ENCODE data around the gene ARRB2. TPM values are rescaled to one million over a fixed set of nuclear protein-coding genes. Genes with fewer than 3 reads are reported as not detected.
"Not testable (repeated sequence)": the region's sequence is repeated elsewhere in the genome, so short reads cannot be mapped to it uniquely, and the experiment has no call there.

ARRB2 gene
- total RNA-seq, 1 donor from 2014 or later, result 7.3 TPM

DNA sequence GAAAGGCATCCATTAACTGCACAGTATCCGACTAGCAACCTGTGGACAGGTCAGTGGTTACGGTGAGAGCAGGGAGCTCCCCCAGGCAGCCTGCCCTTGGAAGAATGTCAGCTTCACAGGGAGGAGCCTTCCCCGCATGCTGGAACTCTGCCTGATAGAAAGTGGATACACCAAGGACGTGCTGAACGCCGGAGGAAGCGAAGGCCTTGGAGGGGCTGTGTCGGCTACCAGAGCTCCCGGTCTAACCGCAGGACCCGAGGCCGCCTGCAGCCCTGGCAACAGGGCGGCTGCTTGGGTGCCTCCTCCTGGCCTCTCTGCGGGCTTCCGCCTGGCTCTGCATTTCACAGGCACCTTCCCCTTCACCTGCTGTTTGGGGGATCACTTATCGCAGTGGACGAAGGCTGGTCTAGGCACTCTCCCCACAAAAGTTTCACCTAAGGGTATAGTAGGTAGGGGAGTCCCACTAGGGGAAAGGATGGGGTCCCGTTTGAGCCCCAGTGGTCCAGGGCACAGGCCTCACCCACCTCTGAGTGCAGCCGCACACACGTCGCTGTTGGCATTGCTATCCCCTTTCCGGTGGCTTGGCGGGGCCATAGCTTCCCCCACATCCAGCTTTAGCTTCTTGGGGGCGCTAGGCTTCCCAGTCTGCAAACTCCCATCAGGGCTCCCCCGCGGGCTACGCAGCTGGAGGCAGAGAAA, 36.3 kb upstream of the ARRB2 start:
- Histone ChIP-seq H3K36me3 (ENCODE audit: control insufficient read depth in 3 of 3, insufficient read depth in 3 of 3, low read length in 3 of 3) (peaks cover 54 to 67% (median 56%) of the 10 kb centered on the region in 3 donors), H3K9ac (ENCODE audit: low read depth in 1 of 3, low read length in 3 of 3) (no peak overlapping the region), H3K4me1 (ENCODE audit: control insufficient read depth in 3 of 3, insufficient read depth in 3 of 3, low read length in 3 of 3) (no peaks in the 10 kb centered on the region), H3K9me3 (ENCODE audit: control insufficient read depth in 3 of 3, low read length in 3 of 3) (no peaks in the 10 kb centered on the region), H3K27me3 (ENCODE audit: control insufficient read depth in 3 of 3, insufficient read depth in 3 of 3, low read length in 3 of 3) (no peaks in the 10 kb centered on the region), H3K4me3 (ENCODE audit: low read length in 3 of 3) (no peak overlapping the region), H3K27ac (ENCODE audit: low read depth, low read length) (no peak overlapping the region)

DNA sequence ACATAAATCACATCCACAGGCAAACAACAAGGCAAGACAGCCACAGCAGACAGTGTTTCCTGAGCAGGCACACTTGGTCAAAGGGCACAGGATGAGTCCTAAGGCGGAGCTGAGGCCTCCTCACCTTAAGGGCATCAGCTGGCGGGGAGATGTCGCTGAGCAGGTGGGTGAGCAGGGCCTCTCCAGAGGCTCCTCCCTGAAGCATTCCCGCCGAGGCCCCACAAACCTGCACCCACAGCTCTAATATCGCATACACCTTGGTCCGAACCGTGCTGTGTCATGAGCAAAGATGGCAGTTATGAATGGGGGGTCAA, 35.8 kb upstream of the ARRB2 start:
- Histone ChIP-seq H3K4me3 (ENCODE audit: low read length in 3 of 3) (no peak overlapping the region), H3K9ac (ENCODE audit: low read depth in 1 of 3, low read length in 3 of 3) (no peak overlapping the region), H3K36me3 (ENCODE audit: control insufficient read depth in 3 of 3, insufficient read depth in 3 of 3, low read length in 3 of 3) (peaks cover 54 to 72% (median 56%) of the 10 kb centered on the region in 3 donors), H3K27ac (ENCODE audit: low read depth, low read length) (no peak overlapping the region), H3K4me1 (ENCODE audit: control insufficient read depth in 3 of 3, insufficient read depth in 3 of 3, low read length in 3 of 3) (no peaks in the 10 kb centered on the region), H3K27me3 (ENCODE audit: control insufficient read depth in 3 of 3, insufficient read depth in 3 of 3, low read length in 3 of 3) (no peaks in the 10 kb centered on the region), H3K9me3 (ENCODE audit: control insufficient read depth in 3 of 3, low read length in 3 of 3) (no peaks in the 10 kb centered on the region)

DNA sequence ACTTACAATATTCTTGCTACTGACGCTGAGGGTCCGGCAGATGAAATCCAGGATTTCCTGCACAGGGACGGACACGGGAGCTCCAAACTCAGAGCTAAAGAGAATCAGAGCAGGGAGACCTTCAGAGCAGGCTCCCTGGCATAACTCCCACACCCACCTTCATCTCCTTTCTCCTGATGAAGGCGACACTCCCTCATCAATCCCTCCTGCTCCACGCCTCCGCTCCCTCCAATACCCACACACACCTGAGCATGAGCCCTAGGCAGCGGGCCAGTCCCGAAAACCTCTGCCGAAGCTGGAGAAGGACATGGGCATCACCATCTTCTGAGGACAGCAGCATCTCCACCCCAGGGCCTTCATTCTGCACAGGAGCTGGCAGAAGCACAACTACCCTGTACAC, 34.6 kb upstream of the ARRB2 start:
- Histone ChIP-seq H3K9ac (ENCODE audit: low read depth in 1 of 3, low read length in 3 of 3) (no peak overlapping the region), H3K27ac (ENCODE audit: low read depth, low read length) (no peak overlapping the region), H3K36me3 (ENCODE audit: control insufficient read depth in 3 of 3, insufficient read depth in 3 of 3, low read length in 3 of 3) (peaks cover 55 to 71% (median 62%) of the 10 kb centered on the region in 3 donors), H3K27me3 (ENCODE audit: control insufficient read depth in 3 of 3, insufficient read depth in 3 of 3, low read length in 3 of 3) (no peaks in the 10 kb centered on the region), H3K4me3 (ENCODE audit: low read length in 3 of 3) (no peak overlapping the region), H3K4me1 (ENCODE audit: control insufficient read depth in 3 of 3, insufficient read depth in 3 of 3, low read length in 3 of 3) (no peaks in the 10 kb centered on the region), H3K9me3 (ENCODE audit: control insufficient read depth in 3 of 3, low read length in 3 of 3) (no peaks in the 10 kb centered on the region)

DNA sequence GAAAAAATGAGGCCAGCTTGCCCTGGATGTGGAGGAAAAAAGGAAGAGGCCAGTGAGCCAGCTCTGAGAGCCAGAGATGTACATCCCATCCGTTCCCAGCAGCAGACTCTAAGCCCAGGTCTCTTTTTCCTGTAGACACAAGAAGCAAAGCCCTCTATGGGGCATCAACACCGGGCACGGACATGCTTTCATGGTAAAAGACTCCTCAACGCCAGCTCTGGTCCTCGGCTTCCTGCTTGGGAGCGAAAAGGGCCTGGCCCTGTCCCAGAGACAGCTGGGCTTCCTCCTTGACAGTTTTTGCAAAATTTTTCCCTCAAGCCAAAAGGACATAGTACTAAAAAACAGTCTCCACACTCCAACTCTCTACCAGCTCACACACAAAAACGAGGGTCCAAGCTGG, 33.6 kb upstream of the ARRB2 start:
- no peak overlapping the region for H3K4me3 ChIP-seq (ENCODE audit: low read length in 3 of 3)
- H3K4me1 ChIP-seq (ENCODE audit: control insufficient read depth in 3 of 3, insufficient read depth in 3 of 3, low read length in 3 of 3), result no peaks in the 10 kb centered on the region
- peaks cover 48 to 67% (median 57%) of the 10 kb centered on the region in 3 donors for H3K36me3 ChIP-seq (ENCODE audit: control insufficient read depth in 3 of 3, insufficient read depth in 3 of 3, low read length in 3 of 3)
- H3K9ac ChIP-seq (ENCODE audit: low read depth in 1 of 3, low read length in 3 of 3), result no peak overlapping the region
- H3K27ac ChIP-seq (ENCODE audit: low read depth, low read length), result no peak overlapping the region
- H3K27me3 ChIP-seq (ENCODE audit: control insufficient read depth in 3 of 3, insufficient read depth in 3 of 3, low read length in 3 of 3), result no peaks in the 10 kb centered on the region
- H3K9me3 ChIP-seq (ENCODE audit: control insufficient read depth in 3 of 3, low read length in 3 of 3), result no peaks in the 10 kb centered on the region

DNA sequence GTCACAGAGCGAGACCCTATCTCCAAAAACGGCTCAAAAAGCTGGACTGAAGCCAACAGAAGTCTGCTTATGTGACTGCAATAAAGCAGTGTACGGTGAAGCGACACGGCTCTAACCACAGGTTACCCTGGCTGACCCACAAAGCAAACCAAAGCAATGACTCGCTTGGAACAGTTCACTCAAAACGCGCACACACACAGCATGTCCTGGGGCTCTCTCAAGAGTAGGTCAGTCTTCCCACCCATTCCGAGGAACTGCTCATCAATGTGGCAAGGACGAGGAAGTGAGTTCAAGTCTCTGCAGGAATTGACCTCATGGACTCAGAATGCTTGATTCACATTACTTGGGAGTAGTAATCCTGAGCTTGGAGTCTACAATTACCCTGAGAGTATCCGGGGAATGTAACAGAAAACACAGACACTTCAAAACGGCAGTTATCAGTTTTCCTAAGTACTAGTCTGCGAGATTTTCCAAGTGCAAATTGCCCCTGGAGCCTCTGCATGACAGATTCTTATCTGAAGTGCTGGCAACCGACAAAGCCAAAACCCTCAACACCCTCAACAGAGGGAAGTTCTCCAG, 31.9 kb upstream of the ARRB2 start:
- Histone ChIP-seq H3K27ac (ENCODE audit: low read depth, low read length) (no peak overlapping the region), H3K36me3 (ENCODE audit: control insufficient read depth in 3 of 3, insufficient read depth in 3 of 3, low read length in 3 of 3) (peaks cover 46 to 67% (median 55%) of the 10 kb centered on the region in 3 donors), H3K27me3 (ENCODE audit: control insufficient read depth in 3 of 3, insufficient read depth in 3 of 3, low read length in 3 of 3) (no peaks in the 10 kb centered on the region), H3K4me1 (ENCODE audit: control insufficient read depth in 3 of 3, insufficient read depth in 3 of 3, low read length in 3 of 3) (no peaks in the 10 kb centered on the region), H3K9me3 (ENCODE audit: control insufficient read depth in 3 of 3, low read length in 3 of 3) (no peaks in the 10 kb centered on the region), H3K4me3 (ENCODE audit: low read length in 3 of 3) (no peak overlapping the region), H3K9ac (ENCODE audit: low read depth in 1 of 3, low read length in 3 of 3) (no peak overlapping the region)

DNA sequence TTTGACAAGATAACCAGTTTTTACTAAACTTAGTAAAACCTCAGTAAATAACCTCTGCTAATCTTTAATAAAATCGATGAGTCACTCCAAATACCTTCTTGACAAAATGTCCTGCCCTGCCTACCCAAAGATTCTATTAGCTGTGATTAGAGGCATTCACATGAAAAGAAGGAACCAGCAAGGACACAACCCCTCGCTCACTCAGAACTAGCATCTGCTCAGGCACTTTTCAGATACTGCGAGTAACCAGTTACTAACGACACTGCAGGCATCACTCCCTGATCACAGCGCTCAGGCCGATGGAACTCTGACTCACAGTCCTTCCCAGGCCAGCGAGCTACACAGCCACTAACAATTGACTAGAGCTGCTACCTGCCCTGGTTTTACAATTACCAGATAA, 30.8 kb upstream of the ARRB2 start:
- H3K27ac ChIP-seq (ENCODE audit: low read depth, low read length), result no peak overlapping the region
- H3K9me3 ChIP-seq (ENCODE audit: control insufficient read depth in 3 of 3, low read length in 3 of 3), result no peaks in the 10 kb centered on the region
- no peaks in the 10 kb centered on the region for H3K4me1 ChIP-seq (ENCODE audit: control insufficient read depth in 3 of 3, insufficient read depth in 3 of 3, low read length in 3 of 3)
- no peak overlapping the region for H3K9ac ChIP-seq (ENCODE audit: low read depth in 1 of 3, low read length in 3 of 3)
- no peak overlapping the region for H3K4me3 ChIP-seq (ENCODE audit: low read length in 3 of 3)
- H3K27me3 ChIP-seq (ENCODE audit: control insufficient read depth in 3 of 3, insufficient read depth in 3 of 3, low read length in 3 of 3), result no peaks in the 10 kb centered on the region
- H3K36me3 ChIP-seq (ENCODE audit: control insufficient read depth in 3 of 3, insufficient read depth in 3 of 3, low read length in 3 of 3), result peaks cover 37 to 57% (median 47%) of the 10 kb centered on the region in 3 donors

DNA sequence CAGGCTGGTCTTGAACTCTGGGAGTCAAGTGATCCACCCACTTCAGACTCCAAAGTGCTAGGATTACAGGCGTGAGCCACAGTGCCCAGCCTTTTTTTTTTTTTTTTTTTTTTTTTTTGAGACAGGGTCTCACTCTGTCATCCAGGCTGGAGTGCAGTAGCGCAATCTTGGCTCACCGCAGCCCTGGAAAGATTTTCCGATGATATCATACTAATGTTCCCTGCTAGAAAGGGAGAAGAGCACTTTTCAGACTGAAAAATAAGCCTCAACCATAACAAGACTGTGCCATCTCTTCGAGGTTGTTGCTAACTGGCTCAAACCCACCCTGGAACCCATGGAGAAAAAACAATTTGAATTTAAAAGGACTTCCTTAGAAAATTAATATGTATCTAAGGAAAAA, 26.7 kb upstream of the ARRB2 start:
- H3K27ac ChIP-seq (ENCODE audit: low read depth, low read length), result peak overlapping the region; percentile 31
- not testable (repeated sequence) for H3K4me3 ChIP-seq (ENCODE audit: low read length in 3 of 3); H3K9ac ChIP-seq (ENCODE audit: low read depth in 1 of 3, low read length in 3 of 3); H3K27me3 ChIP-seq (ENCODE audit: control insufficient read depth in 3 of 3, insufficient read depth in 3 of 3, low read length in 3 of 3); H3K4me1 ChIP-seq (ENCODE audit: control insufficient read depth in 3 of 3, insufficient read depth in 3 of 3, low read length in 3 of 3); H3K9me3 ChIP-seq (ENCODE audit: control insufficient read depth in 3 of 3, low read length in 3 of 3)
- peaks cover 14 to 30% (median 25%) of the 10 kb centered on the region in 3 donors for H3K36me3 ChIP-seq (ENCODE audit: control insufficient read depth in 3 of 3, insufficient read depth in 3 of 3, low read length in 3 of 3)

DNA sequence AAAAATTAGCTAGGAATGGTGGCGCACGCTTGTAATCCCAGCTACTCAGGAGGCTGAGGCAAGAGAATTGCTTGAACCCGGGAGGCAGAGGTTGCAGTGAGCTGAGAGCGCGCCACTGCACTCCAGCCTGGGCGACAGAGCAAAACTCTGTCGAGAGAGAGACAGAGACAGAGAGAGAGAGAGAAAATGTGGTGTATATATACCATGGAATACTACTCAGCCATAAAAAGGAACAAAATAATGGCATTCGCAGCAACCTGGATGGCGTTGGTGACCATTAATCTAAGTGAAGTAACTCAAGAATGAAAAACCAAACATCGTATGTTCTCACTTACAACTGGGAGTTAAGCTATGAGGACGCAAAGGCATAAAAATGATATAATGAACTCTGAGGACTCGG, 20.6 kb upstream of the ARRB2 start:
- not testable (repeated sequence) for H3K27me3 ChIP-seq (ENCODE audit: control insufficient read depth in 3 of 3, insufficient read depth in 3 of 3, low read length in 3 of 3); H3K4me1 ChIP-seq (ENCODE audit: control insufficient read depth in 3 of 3, insufficient read depth in 3 of 3, low read length in 3 of 3); H3K27ac ChIP-seq (ENCODE audit: low read depth, low read length); H3K9ac ChIP-seq (ENCODE audit: low read depth in 1 of 3, low read length in 3 of 3); H3K4me3 ChIP-seq (ENCODE audit: low read length in 3 of 3); H3K9me3 ChIP-seq (ENCODE audit: control insufficient read depth in 3 of 3, low read length in 3 of 3); H3K36me3 ChIP-seq (ENCODE audit: control insufficient read depth in 3 of 3, insufficient read depth in 3 of 3, low read length in 3 of 3)

DNA sequence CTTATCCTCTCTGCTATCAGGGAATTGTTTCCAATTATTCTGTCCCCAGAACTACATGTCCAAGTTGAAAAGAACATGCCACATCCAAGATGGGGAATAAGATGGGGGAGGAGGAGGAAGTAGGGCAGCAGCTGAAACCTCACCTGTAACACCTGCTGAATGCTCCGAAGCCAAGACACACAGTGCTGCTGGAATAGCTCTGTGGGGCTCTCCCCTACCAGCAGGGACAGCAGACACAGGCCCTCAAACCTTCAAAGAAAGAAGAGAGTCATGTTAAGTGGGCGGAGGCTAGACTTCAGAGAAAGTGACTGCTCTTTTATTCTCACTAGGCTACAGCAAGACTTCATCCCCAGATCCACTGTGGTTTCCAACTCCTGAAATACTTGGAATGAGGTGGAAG, 19.7 kb upstream of the ARRB2 start:
- Histone ChIP-seq H3K9ac (ENCODE audit: low read depth in 1 of 3, low read length in 3 of 3) (no peak overlapping the region), H3K4me3 (ENCODE audit: low read length in 3 of 3) (no peak overlapping the region), H3K27me3 (ENCODE audit: control insufficient read depth in 3 of 3, insufficient read depth in 3 of 3, low read length in 3 of 3) (no peaks in the 10 kb centered on the region), H3K27ac (ENCODE audit: low read depth, low read length) (no peak overlapping the region), H3K36me3 (ENCODE audit: control insufficient read depth in 3 of 3, insufficient read depth in 3 of 3, low read length in 3 of 3) (peaks cover 4% of the 10 kb centered on the region in 3 donors), H3K4me1 (ENCODE audit: control insufficient read depth in 3 of 3, insufficient read depth in 3 of 3, low read length in 3 of 3) (no peaks in the 10 kb centered on the region), H3K9me3 (ENCODE audit: control insufficient read depth in 3 of 3, low read length in 3 of 3) (no peaks in the 10 kb centered on the region)

DNA sequence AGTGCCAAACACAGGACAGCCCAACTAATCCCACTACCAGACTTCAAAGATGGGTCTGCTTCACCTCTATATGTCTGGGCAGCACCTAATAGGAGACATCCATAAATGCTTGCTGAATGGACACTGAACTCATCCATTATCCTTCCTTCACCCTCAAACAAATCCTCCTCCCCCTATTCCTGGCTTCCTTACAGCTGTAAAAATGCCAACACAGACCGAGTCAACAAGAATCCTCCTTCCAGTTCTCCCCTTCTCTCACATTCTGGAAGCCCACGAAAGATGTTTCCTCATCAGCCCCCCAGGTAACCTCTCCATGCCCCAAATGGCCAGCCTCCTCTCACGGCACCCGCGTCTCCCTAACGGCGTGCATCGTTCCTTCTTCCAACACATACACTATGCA, 18.7 kb upstream of the ARRB2 start:
- Histone ChIP-seq H3K27ac (ENCODE audit: low read depth, low read length) (no peak overlapping the region), H3K9ac (ENCODE audit: low read depth in 1 of 3, low read length in 3 of 3) (no peak overlapping the region), H3K27me3 (ENCODE audit: control insufficient read depth in 3 of 3, insufficient read depth in 3 of 3, low read length in 3 of 3) (no peaks in the 10 kb centered on the region), H3K4me1 (ENCODE audit: control insufficient read depth in 3 of 3, insufficient read depth in 3 of 3, low read length in 3 of 3) (no peaks in the 10 kb centered on the region), H3K4me3 (ENCODE audit: low read length in 3 of 3) (no peak overlapping the region), H3K36me3 (ENCODE audit: control insufficient read depth in 3 of 3, insufficient read depth in 3 of 3, low read length in 3 of 3) (peaks cover 4 to 11% (median 4%) of the 10 kb centered on the region in 3 donors), H3K9me3 (ENCODE audit: control insufficient read depth in 3 of 3, low read length in 3 of 3) (no peaks in the 10 kb centered on the region)

All from skeletal muscle tissue (tissue), 4 donors.